Choroid plexus epithelial cell (primary cell): Measurements from ENCODE around the gene CAAP1.

Experiments used
- DNase-seq: peaks from one replicate; pipeline ENCODE4 v3.0.0-alpha.2; 2010; ENCODE audit warnings: low read depth
- H3K4me3 ChIP-seq: 2 replicates; pipeline ENCODE4 v1.5.1; 2011; ENCODE audit warnings: low read depth, mild to moderate bottlenecking, control low read depth, low read length, moderate library complexity
- CTCF ChIP-seq: conservative IDR thresholded peaks from 2 replicates; pipeline ENCODE4 v1.5.1; 2011; ENCODE audit warnings: low read depth, mild to moderate bottlenecking, control low read depth, inconsistent platforms, low read length, moderate library complexity

CAAP1 gene

GRCh38 chr9:26809795-26810194, 82.8 kb downstream of the CAAP1 start:
- peak; percentile 52 for DNase-seq
- no peak for TF ChIP-seq CTCF

GRCh38 chr9:26807161-26807560, 85.4 kb downstream of the CAAP1 start:
- no peak overlapping the region for H3K4me3 ChIP-seq
- DNase-seq: no peak
- TF ChIP-seq CTCF: no peak

More at GRCh38 chr9:26809795-26810194, 82.8 kb downstream of the CAAP1 start:
- H3K4me3 ChIP-seq: no peak overlapping the region

- no peak for DNase-seq
- H3K4me3 ChIP-seq: no peak overlapping the region
- no peak for TF ChIP-seq CTCF
Measured at GRCh38 chr9:26802921-26803320, 89.7 kb downstream of the CAAP1 start.

GRCh38 chr9:26801772-26802171, 90.8 kb downstream of the CAAP1 start:
- DNase-seq: no peak
- no peak for TF ChIP-seq CTCF
- H3K4me3 ChIP-seq: no peak overlapping the region

- no peak overlapping the region for H3K4me3 ChIP-seq
- no peak for TF ChIP-seq CTCF
- DNase-seq: no peak
Measured at GRCh38 chr9:26800322-26800721, 92.3 kb downstream of the CAAP1 start.

GRCh38 chr9:26791274-26791673, 101.3 kb downstream of the CAAP1 start:
- no peak for TF ChIP-seq CTCF
- H3K4me3 ChIP-seq: no peak overlapping the region
- no peak for DNase-seq
